Nephron (organoid): Measurements from ENCODE around the gene CD40.

Source experiments
- H3K27ac Mint-ChIP-seq, 3 experiments: 2 replicates each; pipeline ENCODE4 v1.8.0; 2020; ENCODE audit warnings: mixed read lengths in 3 of 3, mild to moderate bottlenecking in 2 of 3, moderate library complexity in 1 of 3
- H3K27me3 Mint-ChIP-seq: 2 replicates; pipeline ENCODE4 v1.8.0; 2021; ENCODE audit warnings: low read depth, mild to moderate bottlenecking, moderate library complexity, mixed read lengths
- H3K36me3 Mint-ChIP-seq: 2 replicates; pipeline ENCODE4 v1.8.0; 2020; ENCODE audit warnings: low read depth, mixed read lengths
- H3K4me1 Mint-ChIP-seq: 2 replicates; pipeline ENCODE4 v1.8.0; 2020; ENCODE audit warnings: mixed read lengths
- H3K4me3 Mint-ChIP-seq, 3 experiments: 2 replicates each; pipeline ENCODE4 v1.8.0; 2020; ENCODE audit warnings: mild to moderate bottlenecking in 3 of 3, mixed read lengths in 3 of 3, moderate library complexity in 2 of 3
- H3K9me3 Mint-ChIP-seq: 2 replicates; pipeline ENCODE4 v1.8.0; 2020; ENCODE audit warnings: mixed read lengths
- TF ChIP-seq, protein P1 (sequence below), 3 experiments: fragments of 200-600 bp; sonication (generic); IDR thresholded peaks; one replicate each; pipeline ENCODE4 v1.5.0; 2021; ENCODE audit warnings: antibody characterized with exemption in 3 of 3; ENCODE audit not compliant: unreplicated experiment in 3 of 3

Gene CD40

GRCh38 chr20:46132705-46133120, 14.6 kb downstream of the CD40 start:
- TF ChIP-seq, protein P1, sequence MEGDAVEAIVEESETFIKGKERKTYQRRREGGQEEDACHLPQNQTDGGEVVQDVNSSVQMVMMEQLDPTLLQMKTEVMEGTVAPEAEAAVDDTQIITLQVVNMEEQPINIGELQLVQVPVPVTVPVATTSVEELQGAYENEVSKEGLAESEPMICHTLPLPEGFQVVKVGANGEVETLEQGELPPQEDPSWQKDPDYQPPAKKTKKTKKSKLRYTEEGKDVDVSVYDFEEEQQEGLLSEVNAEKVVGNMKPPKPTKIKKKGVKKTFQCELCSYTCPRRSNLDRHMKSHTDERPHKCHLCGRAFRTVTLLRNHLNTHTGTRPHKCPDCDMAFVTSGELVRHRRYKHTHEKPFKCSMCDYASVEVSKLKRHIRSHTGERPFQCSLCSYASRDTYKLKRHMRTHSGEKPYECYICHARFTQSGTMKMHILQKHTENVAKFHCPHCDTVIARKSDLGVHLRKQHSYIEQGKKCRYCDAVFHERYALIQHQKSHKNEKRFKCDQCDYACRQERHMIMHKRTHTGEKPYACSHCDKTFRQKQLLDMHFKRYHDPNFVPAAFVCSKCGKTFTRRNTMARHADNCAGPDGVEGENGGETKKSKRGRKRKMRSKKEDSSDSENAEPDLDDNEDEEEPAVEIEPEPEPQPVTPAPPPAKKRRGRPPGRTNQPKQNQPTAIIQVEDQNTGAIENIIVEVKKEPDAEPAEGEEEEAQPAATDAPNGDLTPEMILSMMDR (IDR thresholded peaks at IDR 0.05; ENCODE audit: unreplicated experiment in 3 of 3): peak; percentile 89 to 92 (median 91)
- no peaks in the 10 kb centered on the region for H3K9me3 Mint-ChIP-seq
- peaks cover 46% of the 10 kb centered on the region for H3K4me1 Mint-ChIP-seq
- H3K4me3 Mint-ChIP-seq: no peak overlapping the region
- H3K36me3 Mint-ChIP-seq: no peaks in the 10 kb centered on the region
- H3K27ac Mint-ChIP-seq: peak overlapping the region in 1 of 3 experiments; percentile 18
- H3K27me3 Mint-ChIP-seq: peaks cover 88% of the 10 kb centered on the region

DNA sequence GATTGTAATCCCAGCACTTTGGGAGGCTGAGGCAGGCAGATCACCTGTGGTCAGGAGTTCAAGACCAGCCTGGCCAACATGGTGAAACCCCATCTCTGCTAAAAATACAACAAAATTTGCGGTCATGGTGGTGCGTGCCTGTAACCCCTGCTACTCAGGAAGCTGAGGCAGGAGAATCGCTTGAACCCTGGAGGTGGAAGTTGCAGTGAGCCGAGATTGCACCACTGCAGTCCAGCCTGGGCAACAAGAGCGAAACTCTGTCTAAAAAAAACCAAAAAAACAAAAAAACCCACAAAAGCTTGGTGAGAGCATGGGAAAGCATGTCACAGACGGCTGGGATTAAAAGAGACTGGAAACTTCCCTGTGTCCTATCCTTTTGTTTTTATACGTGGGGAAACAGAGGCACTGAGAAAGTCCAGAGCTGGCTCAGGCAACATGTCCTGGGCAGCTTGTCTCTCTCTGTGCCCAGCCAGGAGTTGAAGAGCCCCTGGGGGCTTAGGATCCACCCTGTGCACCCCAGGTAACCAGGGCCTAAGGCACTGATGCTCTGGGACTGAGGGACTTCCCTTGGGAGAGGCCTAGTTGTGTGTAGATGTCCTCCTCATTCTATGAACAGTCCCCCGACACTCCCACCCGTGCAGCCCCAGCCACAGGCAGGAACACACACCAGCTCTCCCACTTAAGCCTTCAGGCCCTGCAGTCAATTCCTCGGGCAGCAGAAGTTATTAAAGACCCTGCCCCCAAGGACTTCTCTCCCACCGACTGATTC, 16.0 kb downstream of the CD40 start:
- TF ChIP-seq, protein P1 (IDR thresholded peaks at IDR 0.05; ENCODE audit: unreplicated experiment in 3 of 3): no peak
- Mint-ChIP-seq H3K4me3 (no peak overlapping the region), H3K27ac (no peak overlapping the region), H3K9me3 (no peaks in the 10 kb centered on the region), H3K27me3 (peaks cover 84% of the 10 kb centered on the region), H3K4me1 (peaks cover 51% of the 10 kb centered on the region), H3K36me3 (no peaks in the 10 kb centered on the region)

- H3K27ac Mint-ChIP-seq: no peak overlapping the region
- peaks cover 50% of the 10 kb centered on the region for H3K4me1 Mint-ChIP-seq
- no peaks in the 10 kb centered on the region for H3K9me3 Mint-ChIP-seq
- H3K36me3 Mint-ChIP-seq: no peaks in the 10 kb centered on the region
- TF ChIP-seq, protein P1 (IDR thresholded peaks at IDR 0.05; ENCODE audit: unreplicated experiment in 3 of 3): no peak
- peaks cover 81% of the 10 kb centered on the region for H3K27me3 Mint-ChIP-seq
- no peak overlapping the region for H3K4me3 Mint-ChIP-seq
These were observed 16.6 kb downstream of the CD40 start for GRCh38 chr20:46134716-46135115.

DNA sequence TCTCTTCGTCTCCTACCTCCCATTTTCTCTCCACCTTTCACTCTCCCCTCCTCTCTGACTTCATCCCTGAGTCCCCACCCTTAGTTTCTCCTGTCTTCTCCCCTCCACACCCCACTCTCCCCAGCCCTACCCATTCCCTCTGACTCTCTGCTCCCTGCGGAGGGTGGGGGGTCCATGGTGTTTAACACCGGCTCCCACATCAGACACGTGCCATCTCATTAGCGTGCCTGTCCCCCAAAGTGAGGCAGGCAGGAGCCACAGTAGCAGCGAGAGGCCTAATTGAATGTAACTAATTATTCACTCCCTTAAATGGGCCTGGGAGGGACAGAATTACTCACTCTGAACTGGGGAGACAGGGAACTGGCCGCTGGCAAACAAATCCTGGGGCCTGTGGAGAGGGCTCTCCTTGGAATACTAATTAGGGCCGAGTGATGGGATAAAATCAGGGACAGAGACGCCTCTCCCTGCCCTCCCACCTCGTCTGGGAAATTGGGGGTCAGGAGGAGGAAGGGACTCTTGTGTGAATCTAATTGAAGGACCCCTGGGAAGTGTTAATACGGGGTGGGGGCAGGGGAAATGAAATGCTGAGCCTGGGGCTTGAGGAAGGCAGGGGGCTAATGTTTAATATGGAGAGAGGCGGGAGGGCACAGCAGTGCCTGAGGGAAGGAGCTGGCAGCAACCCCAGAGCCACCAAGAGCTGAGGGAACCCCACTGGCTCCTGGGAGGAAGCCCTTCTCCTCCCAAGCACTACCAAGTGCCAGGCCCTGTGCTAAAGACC, 17.9 kb downstream of the CD40 start:
- H3K27me3 Mint-ChIP-seq: peaks cover 76% of the 10 kb centered on the region
- H3K36me3 Mint-ChIP-seq: no peaks in the 10 kb centered on the region
- no peak overlapping the region for H3K4me3 Mint-ChIP-seq
- H3K9me3 Mint-ChIP-seq: no peaks in the 10 kb centered on the region
- no peak overlapping the region for H3K27ac Mint-ChIP-seq
- TF ChIP-seq, protein P1 (IDR thresholded peaks at IDR 0.05; ENCODE audit: unreplicated experiment in 3 of 3): no peak
- H3K4me1 Mint-ChIP-seq: peaks cover 52% of the 10 kb centered on the region

- H3K9me3 Mint-ChIP-seq: no peaks in the 10 kb centered on the region
- no peak overlapping the region for H3K27ac Mint-ChIP-seq
- peaks cover 52% of the 10 kb centered on the region for H3K4me1 Mint-ChIP-seq
- TF ChIP-seq, protein P1 (IDR thresholded peaks at IDR 0.05; ENCODE audit: unreplicated experiment in 3 of 3): no peak
- H3K36me3 Mint-ChIP-seq: no peaks in the 10 kb centered on the region
- H3K27me3 Mint-ChIP-seq: peaks cover 75% of the 10 kb centered on the region
- H3K4me3 Mint-ChIP-seq: no peak overlapping the region
These were observed 19.7 kb downstream of the CD40 start for GRCh38 chr20:46137816-46138215.
